NCI-H1694 treated with DMSO at 0.1 percent for 48 hours (cell line): ENCODE data around the gene APCDD1L.
"Not testable (repeated sequence)": the region's sequence is repeated elsewhere in the genome, so short reads cannot be mapped to it uniquely, and the experiment has no call there.

Experiments used
- DNase-seq: peaks from one replicate; lab custom pipeline; 2025; lab: John Stamatoyannopoulos, UW

Gene APCDD1L

GRCh38 chr20:58545565-58546415, 30.6 kb upstream of the APCDD1L start:
- DNase-seq, result no peak

- no peak for DNase-seq
These were observed 29.7 kb upstream of the APCDD1L start for GRCh38 chr20:58544891-58545290.

- DNase-seq, result no peak
These were observed 29.1 kb upstream of the APCDD1L start for GRCh38 chr20:58544286-58544685.

GRCh38 chr20:58543274-58543673, 28.1 kb upstream of the APCDD1L start:
- no peak for DNase-seq

- DNase-seq, result no peak
These were observed 27.4 kb upstream of the APCDD1L start for GRCh38 chr20:58542411-58543095.

GRCh38 chr20:58542034-58542410, 26.8 kb upstream of the APCDD1L start:
- DNase-seq, result not testable (repeated sequence)

- DNase-seq, result no peak
These were observed 23.6 kb upstream of the APCDD1L start for GRCh38 chr20:58538752-58539151.

- DNase-seq, result no peak
These were observed 22.6 kb upstream of the APCDD1L start for GRCh38 chr20:58537831-58538230.

GRCh38 chr20:58536289-58536688, 21.1 kb upstream of the APCDD1L start:
- no peak for DNase-seq

GRCh38 chr20:58531657-58532056, 16.5 kb upstream of the APCDD1L start:
- no peak for DNase-seq

GRCh38 chr20:58531063-58531462, 15.9 kb upstream of the APCDD1L start:
- DNase-seq, result no peak

- DNase-seq, result no peak
These were observed 13.2 kb upstream of the APCDD1L start for GRCh38 chr20:58528412-58528811.

- DNase-seq, result no peak
These were observed 11.2 kb upstream of the APCDD1L start for GRCh38 chr20:58526411-58526810.

GRCh38 chr20:58524814-58525213, 9.6 kb upstream of the APCDD1L start:
- DNase-seq, result no peak

- no peak for DNase-seq
These were observed 8.7 kb upstream of the APCDD1L start for GRCh38 chr20:58523971-58524315.

- no peak for DNase-seq
These were observed 8.1 kb upstream of the APCDD1L start for GRCh38 chr20:58523072-58523970.

GRCh38 chr20:58522666-58523065, 7.5 kb upstream of the APCDD1L start:
- no peak for DNase-seq

- no peak for DNase-seq
These were observed 6.6 kb upstream of the APCDD1L start for GRCh38 chr20:58521763-58522162.

GRCh38 chr20:58519940-58520712, 4.9 kb upstream of the APCDD1L start:
- DNase-seq, result no peak

GRCh38 chr20:58518896-58519593, 3.8 kb upstream of the APCDD1L start:
- no peak for DNase-seq

- DNase-seq, result no peak
These were observed 3.2 kb upstream of the APCDD1L start for GRCh38 chr20:58518387-58518786.
